HG03378 (cell line): ENCODE data around the gene CPNE7.

Source experiments
- ATAC-seq: cut with Tn5 transposase; IDR thresholded peaks from one replicate; pipeline ENCODE4 v1.9.1; 2021; ENCODE audit warnings: mild to moderate bottlenecking, moderate library complexity; ENCODE audit not compliant: unreplicated experiment

CPNE7 gene

GRCh38 chr16:89602273-89602951, 26.9 kb downstream of the CPNE7 start:
- ATAC-seq: no peak

- no peak for ATAC-seq
These were observed 27.5 kb downstream of the CPNE7 start for GRCh38 chr16:89602952-89603590.

- no peak for ATAC-seq
These were observed 29.2 kb downstream of the CPNE7 start for GRCh38 chr16:89604764-89605163.

GRCh38 chr16:89605186-89605970, 29.8 kb downstream of the CPNE7 start:
- ATAC-seq: no peak

GRCh38 chr16:89606006-89606405, 30.4 kb downstream of the CPNE7 start:
- no peak for ATAC-seq

- ATAC-seq: no peak
These were observed 31.9 kb downstream of the CPNE7 start for GRCh38 chr16:89607453-89607852.

GRCh38 chr16:89607937-89608740, 32.6 kb downstream of the CPNE7 start:
- ATAC-seq: no peak

GRCh38 chr16:89610108-89610453, 34.5 kb downstream of the CPNE7 start:
- no peak for ATAC-seq

GRCh38 chr16:89612415-89613166, 37.0 kb downstream of the CPNE7 start:
- ATAC-seq: no peak

- ATAC-seq: no peak
These were observed 37.8 kb downstream of the CPNE7 start, which contains the start of gene DPEP1 for GRCh38 chr16:89613231-89613953. Gene DPEP1 (plus strand): TSS chr16:89613642. CDS start chr16:89630411, 16,769 bp downstream.

GRCh38 chr16:89613954-89614459, 38.4 kb downstream of the CPNE7 start:
- ATAC-seq: no peak

- ATAC-seq: no peak
These were observed 39.6 kb downstream of the CPNE7 start for GRCh38 chr16:89615176-89615575.

- no peak for ATAC-seq
These were observed 40.1 kb downstream of the CPNE7 start for GRCh38 chr16:89615596-89616090.

GRCh38 chr16:89616623-89617022, 41.1 kb downstream of the CPNE7 start:
- ATAC-seq: no peak

- no peak for ATAC-seq
These were observed 41.5 kb downstream of the CPNE7 start for GRCh38 chr16:89617036-89617435.

- ATAC-seq: no peak
These were observed 42.8 kb downstream of the CPNE7 start for GRCh38 chr16:89618109-89618998.

GRCh38 chr16:89619840-89620239, 44.3 kb downstream of the CPNE7 start:
- no peak for ATAC-seq

- no peak for ATAC-seq
These were observed 44.9 kb downstream of the CPNE7 start for GRCh38 chr16:89620406-89620841.
